H1 (cell line): ENCODE measurements around the gene PCDH9. TPM values are rescaled to one million over a fixed set of nuclear protein-coding genes. Genes with fewer than 3 reads are reported as not detected.

Experiments
- ATF2 ChIP-seq: IDR thresholded peaks from 2 replicates; pipeline ENCODE4 v1.6.1; 2012; ENCODE audit warnings: low read length, inconsistent platforms
- E2F6 ChIP-seq: IDR thresholded peaks from 2 replicates; pipeline ENCODE4 v1.6.1; 2012; ENCODE audit warnings: inconsistent platforms
- RXRA ChIP-seq: IDR thresholded peaks from 2 replicates; pipeline ENCODE4 v1.6.1; 2011; ENCODE audit warnings: low read depth, mild to moderate bottlenecking, low read length, moderate library complexity; ENCODE audit not compliant: insufficient read depth
- YY1 ChIP-seq: IDR thresholded peaks from 2 replicates; pipeline ENCODE4 v1.6.1; 2011; ENCODE audit warnings: low read depth, mild to moderate bottlenecking, low read length
- polyA plus RNA-seq, 7 experiments: library from polyadenylated mRNA; depleted of rRNA in 3 of 7; stranded (reverse) in 5 of 7; unstranded in 2 of 7; fragments of >200 nt in 5 of 7; fragments of 200-250 nt in 2 of 7; gene quantifications; 1 replicate in 5 of 7; 2 replicates in 1 of 7; 4 replicates in 1 of 7; pipeline versions ENCODE4 v1.2.1 to v1.2.3, GENCODE V29; 2011 to 2013; ENCODE audit warnings: missing spikeins in 2 of 7, mixed read lengths in 2 of 7
- total RNA-seq: library from RNA; stranded (reverse); fragmentation: NEBNext Ultra II Directional; extraction: Animal tissue kit (Norgen Biotek cat#: 25700); gene quantifications from 2 replicates; pipeline ENCODE4 v1.2.1, GENCODE V29; 2021

The PCDH9 gene
- total and polyA plus RNA-seq, 2 of the 8 experiments (the other 6 are each of a cell fraction or from before 2014, with no cell fraction given): 0.12 to 0.60 TPM

DNA sequence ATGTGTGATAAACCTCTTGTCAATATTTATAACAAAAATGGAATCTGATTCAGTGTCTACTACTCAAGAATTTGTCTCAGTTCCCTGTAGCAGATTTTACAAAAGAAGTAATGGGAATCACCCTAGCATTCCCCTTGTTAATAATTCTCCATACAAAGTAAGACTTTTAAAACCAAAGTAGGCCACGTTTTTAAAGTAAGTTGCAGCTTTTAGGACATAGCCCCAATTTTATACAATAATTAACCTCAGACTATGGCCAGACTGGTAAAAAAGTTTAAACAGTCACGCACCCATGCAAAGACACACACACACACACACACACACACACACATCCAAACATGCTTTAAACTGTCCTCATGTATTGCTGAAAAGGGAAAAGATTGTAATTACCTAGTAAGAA, 589.9 kb downstream of the PCDH9 start (continued):
- TF ChIP-seq ATF2: no peak
- no peak for TF ChIP-seq YY1
- TF ChIP-seq RXRA: no peak
- no peak for TF ChIP-seq E2F6
